Fibroblast of lung (primary cell): Measurements from ENCODE around the gene TAF3. TPM values are rescaled to one million over a fixed set of nuclear protein-coding genes. Genes with fewer than 3 reads are reported as not detected.

Experiments used
- DNase-seq, 2 donors: peaks; one replicate each; pipeline versions ENCODE4 v3.0.0 to v3.0.0-alpha.2; 2010; ENCODE audit warnings: low read depth in 2 of 2
- H2AFZ ChIP-seq: 2 replicates; pipeline ENCODE4 v1.5.1; 2012; ENCODE audit warnings: low read length, control low read depth, inconsistent platforms
- H3K27ac ChIP-seq: 2 replicates; pipeline ENCODE4 v1.5.1; 2011; ENCODE audit warnings: low read length, control low read depth; ENCODE audit not compliant: insufficient read depth
- H3K27me3 ChIP-seq: 2 replicates; pipeline ENCODE4 v1.5.1; 2011; ENCODE audit warnings: mild to moderate bottlenecking, low read length; ENCODE audit not compliant: control insufficient read depth, insufficient read depth
- H3K36me3 ChIP-seq: 2 replicates; pipeline ENCODE4 v1.5.1; 2011; ENCODE audit warnings: low read length; ENCODE audit not compliant: control insufficient read depth, insufficient read depth
- H3K4me1 ChIP-seq: 2 replicates; pipeline ENCODE4 v1.5.1; 2011; ENCODE audit warnings: low read length; ENCODE audit not compliant: control insufficient read depth, insufficient read depth; ENCODE audit errors: extremely low read depth
- H3K4me2 ChIP-seq: 2 replicates; pipeline ENCODE4 v1.5.1; 2011; ENCODE audit warnings: low read length, control low read depth; ENCODE audit not compliant: insufficient read depth; ENCODE audit errors: extremely low read depth
- H3K4me3 ChIP-seq, 4 experiments: fragments of 200-600 bp in 1 of 4; sonication (generic) in 1 of 4; replicated peaks in 1 of 4; 2 replicates each; pipeline ENCODE4 v1.5.1; 2011 to 2016; ENCODE audit warnings: low read length in 4 of 4, low read depth in 3 of 4, mild to moderate bottlenecking in 3 of 4, control low read depth in 2 of 4, inconsistent platforms in 1 of 4, mixed read lengths in 1 of 4; ENCODE audit not compliant: insufficient read depth in 1 of 4; ENCODE audit errors: control extremely low read depth in 1 of 4
- H3K79me2 ChIP-seq: 2 replicates; pipeline ENCODE4 v1.5.1; 2012; ENCODE audit warnings: mild to moderate bottlenecking, low read length, inconsistent platforms; ENCODE audit not compliant: control insufficient read depth, insufficient read depth
- H3K9ac ChIP-seq: 2 replicates; pipeline ENCODE4 v1.5.1; 2011; ENCODE audit warnings: mild to moderate bottlenecking, low read length, control low read depth; ENCODE audit not compliant: insufficient read depth
- H3K9me3 ChIP-seq: 2 replicates; pipeline ENCODE4 v1.5.1; 2012; ENCODE audit warnings: low read depth, low read length; ENCODE audit not compliant: control insufficient read depth, insufficient read depth
- H4K20me1 ChIP-seq: 2 replicates; pipeline ENCODE4 v1.5.1; 2011; ENCODE audit warnings: low read length; ENCODE audit not compliant: control insufficient read depth, insufficient read depth; ENCODE audit errors: extremely low read depth
- CTCF ChIP-seq, 2 donors: IDR thresholded peaks in 1 of 2; conservative IDR thresholded peaks in 1 of 2; 1 replicate in 1 of 2; 2 replicates in 1 of 2; pipeline ENCODE4 v1.5.1; 2011 to 2012; ENCODE audit warnings: low read length in 2 of 2, control low read depth in 1 of 2, inconsistent platforms in 1 of 2, low read depth in 1 of 2, mild to moderate bottlenecking in 1 of 2
- EZH2 ChIP-seq: IDR thresholded peaks from 2 replicates; pipeline ENCODE4 v1.5.1; 2012; ENCODE audit warnings: low read length, control low read depth, mild to moderate bottlenecking; ENCODE audit errors: missing control alignments
- polyA plus RNA-seq, 2 donors: library from polyadenylated mRNA; depleted of rRNA in 1 of 2; stranded (reverse) in 1 of 2; unstranded in 1 of 2; fragments of >200 nt; gene quantifications; 2 replicates each; pipeline ENCODE4 v1.2.1, GENCODE V29; 2011 to 2012; ENCODE audit warnings: missing spikeins in 1 of 2
- total RNA-seq: library from RNA; depleted of rRNA; stranded (reverse); fragments of >200 nt; gene quantifications from 2 replicates; pipeline ENCODE4 v1.2.1, GENCODE V29; 2014

Gene TAF3
- total and polyA plus RNA-seq, 2 donors (not counting 1 experiment from before 2014, with no cell fraction given) = 2.1 to 4.0 TPM

- H3K27me3 ChIP-seq = peaks cover 4% of the 10 kb centered on the region
- peak overlapping the region; percentile 94 for H2AFZ ChIP-seq
- TF ChIP-seq CTCF (conservative IDR thresholded peaks at IDR 0.05 in 1 of 2, IDR thresholded peaks at IDR 0.05 in 1 of 2; ENCODE audit: low read depth in 1 of 2, low read length in 2 of 2) (peak; percentile 49 to 54), EZH2 (no peak)
- H3K27ac ChIP-seq = peak overlapping the region; percentile 62
- DNase-seq = peak; percentile 44 to 51
- no peaks in the 10 kb centered on the region for H3K9me3 ChIP-seq
- peak overlapping the region; percentile 79 for H3K9ac ChIP-seq
- peak overlapping the region; percentile 57 to 98 (median 85) for H3K4me3 ChIP-seq
- H4K20me1 ChIP-seq = no peaks in the 10 kb centered on the region
- H3K4me1 ChIP-seq = peaks cover 3% of the 10 kb centered on the region
- H3K79me2 ChIP-seq = peaks cover 22% of the 10 kb centered on the region
- H3K4me2 ChIP-seq = peak overlapping the region; percentile 99
- H3K36me3 ChIP-seq = no peaks in the 10 kb centered on the region
Observed at GRCh38 chr10:7819121-7819460, 786 bp downstream of the TAF3 start.

- DNase-seq = no peak
- TF ChIP-seq CTCF (conservative IDR thresholded peaks at IDR 0.05 in 1 of 2, IDR thresholded peaks at IDR 0.05 in 1 of 2; ENCODE audit: low read depth in 1 of 2, low read length in 2 of 2) (no peak), EZH2 (no peak)
- H3K36me3 ChIP-seq = no peaks in the 10 kb centered on the region
- H3K4me1 ChIP-seq = peaks cover 3% of the 10 kb centered on the region
- no peak overlapping the region for H3K9ac ChIP-seq
- no peaks in the 10 kb centered on the region for H3K9me3 ChIP-seq
- no peaks in the 10 kb centered on the region for H3K27me3 ChIP-seq
- H3K79me2 ChIP-seq = peaks cover 17% of the 10 kb centered on the region
- H4K20me1 ChIP-seq = no peaks in the 10 kb centered on the region
- no peak overlapping the region for H3K4me2 ChIP-seq
- H3K4me3 ChIP-seq = no peak overlapping the region
- H3K27ac ChIP-seq = no peak overlapping the region
- no peak overlapping the region for H2AFZ ChIP-seq
Observed at GRCh38 chr10:7824251-7824650, 5.9 kb downstream of the TAF3 start.

GRCh38 chr10:7826971-7827370, 8.7 kb downstream of the TAF3 start:
- Histone ChIP-seq H3K9ac (no peak overlapping the region), H3K27me3 (no peaks in the 10 kb centered on the region), H3K4me3 (no peak overlapping the region), H3K9me3 (no peaks in the 10 kb centered on the region), H3K79me2 (peaks cover 7% of the 10 kb centered on the region), H3K36me3 (no peaks in the 10 kb centered on the region), H4K20me1 (no peaks in the 10 kb centered on the region), H3K27ac (no peak overlapping the region), H2AFZ (no peak overlapping the region), H3K4me1 (no peaks in the 10 kb centered on the region), H3K4me2 (no peak overlapping the region)
- TF ChIP-seq EZH2 (no peak), CTCF (conservative IDR thresholded peaks at IDR 0.05 in 1 of 2, IDR thresholded peaks at IDR 0.05 in 1 of 2; ENCODE audit: low read depth in 1 of 2, low read length in 2 of 2) (no peak)
- peak; percentile 34 to 69 for DNase-seq
